Measurements from ENCODE around the gene MZB1.

The MZB1 gene

DNA sequence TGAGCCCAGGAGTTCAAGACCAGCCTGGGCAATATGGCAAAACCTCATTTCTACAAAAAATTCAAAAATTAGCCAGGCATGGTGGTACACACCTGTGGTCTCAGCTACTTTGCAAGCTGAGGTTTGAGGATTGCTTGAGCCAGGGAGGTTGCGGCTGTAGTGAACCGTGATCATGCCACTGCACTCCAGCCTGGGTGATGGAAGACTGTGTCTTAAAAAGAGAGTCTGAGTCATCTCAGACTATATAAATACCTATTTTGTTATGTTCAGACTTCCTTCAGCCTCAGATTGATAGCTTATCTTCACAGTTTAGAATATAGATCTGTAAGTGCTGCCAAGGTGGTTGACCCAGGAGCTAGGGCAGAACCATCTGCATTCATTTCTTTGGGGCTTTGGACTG is 49.7 kb downstream of the MZB1 start:
- DNase-seq (ENCODE audit: extremely low read depth in 1 of 2, low read depth in 1 of 2), result no peak
